H1 (cell line): ENCODE data around the gene PRKCD. TPM values are rescaled to one million over a fixed set of nuclear protein-coding genes. Genes with fewer than 3 reads are reported as not detected.

Experiments
- CTCF ChIA-PET: fragments of 300-600 bp; sonication (Branson Sonifier 250); formaldehyde crosslinking; loops from one replicate; lab custom pipeline; 2021; ENCODE audit not compliant: partially characterized antibody; lab: Charles Lee
- POLR2A ChIA-PET: fragments of 300-600 bp; sonication (Branson Sonifier 250); formaldehyde crosslinking; loops from one replicate; lab custom pipeline; 2021; ENCODE audit warnings: inconsistent platforms; ENCODE audit not compliant: partially characterized antibody; lab: Charles Lee
- DNase-seq, 2 experiments: peaks; one replicate each; pipeline versions ENCODE4 v3.0.0 to v3.0.0-alpha.2; 2010 to 2022; ENCODE audit warnings: low spot score in 2 of 2, low read depth in 1 of 2, mixed read lengths in 1 of 2
- FAIRE-seq: peaks from 2 replicates; lab custom pipeline; 2011; peaks lifted over from hg19 to GRCh38; lab: Jason Lieb, UNC
- H2AFZ ChIP-seq: 2 replicates; pipeline ENCODE4 v1.8.1; 2012; ENCODE audit warnings: low read length, inconsistent platforms
- H2AK5ac ChIP-seq: 2 replicates; pipeline ENCODE4 v1.6.1; 2013; ENCODE audit warnings: low read depth, low read length
- H2BK120ac ChIP-seq: replicated peaks from 2 replicates; pipeline ENCODE3; 2013; ENCODE audit warnings: low read depth, low read length, inconsistent platforms
- H2BK12ac ChIP-seq: 2 replicates; pipeline ENCODE4 v1.6.1; 2013; ENCODE audit warnings: low read depth, low read length
- H2BK15ac ChIP-seq: 2 replicates; pipeline ENCODE4 v1.6.1; 2013; ENCODE audit warnings: low read length
- H2BK20ac ChIP-seq: 2 replicates; pipeline ENCODE4 v1.6.1; 2013; ENCODE audit warnings: low read length
- H2BK5ac ChIP-seq: 2 replicates; pipeline ENCODE4 v1.6.1; 2013; ENCODE audit warnings: low read depth, low read length
- H3K14ac ChIP-seq: 2 replicates; pipeline ENCODE4 v1.6.1; 2013; ENCODE audit warnings: inconsistent platforms; ENCODE audit not compliant: insufficient read length
- H3K18ac ChIP-seq: 2 replicates; pipeline ENCODE4 v1.6.1; 2013; ENCODE audit warnings: low read length; ENCODE audit errors: extremely low read depth
- H3K23ac ChIP-seq: 2 replicates; pipeline ENCODE4 v1.6.1; 2013; ENCODE audit warnings: inconsistent platforms; ENCODE audit not compliant: insufficient read length
- H3K23me2 ChIP-seq: 2 replicates; pipeline ENCODE4 v1.6.1; 2013; ENCODE audit warnings: low read depth, low read length
- H3K27ac ChIP-seq: 2 replicates; pipeline ENCODE4 v1.6.1; 2011; ENCODE audit warnings: low read depth, low read length, inconsistent platforms
- H3K27me3 ChIP-seq, 4 experiments: replicated peaks in 1 of 4; 1 replicate in 1 of 4; 2 replicates in 3 of 4; pipeline versions ENCODE4 v1.6.1 to v1.8.1; 2011 to 2013; ENCODE audit warnings: low read length in 3 of 4, mild to moderate bottlenecking in 3 of 4, inconsistent platforms in 2 of 4, mixed read lengths in 2 of 4, moderate library complexity in 1 of 4; ENCODE audit not compliant: control insufficient read depth in 3 of 4, insufficient read depth in 3 of 4; ENCODE audit errors: extremely low read depth in 1 of 4
- H3K36me3 ChIP-seq, 4 experiments: 2 replicates each; pipeline versions ENCODE4 v1.6.1 to v1.8.1; 2011 to 2013; ENCODE audit warnings: mild to moderate bottlenecking in 4 of 4, low read length in 3 of 4, moderate library complexity in 2 of 4, control low read depth in 1 of 4, inconsistent platforms in 1 of 4; ENCODE audit not compliant: insufficient read depth in 4 of 4, control insufficient read depth in 2 of 4
- H3K4ac ChIP-seq: replicated peaks from 2 replicates; pipeline ENCODE3; 2013; ENCODE audit warnings: low read length, low read depth, mixed read lengths, inconsistent platforms; ENCODE audit not compliant: insufficient read length
- H3K4me1 ChIP-seq, 4 experiments: replicated peaks in 1 of 4; 1 replicate in 1 of 4; 2 replicates in 3 of 4; pipeline versions ENCODE4 v1.6.1 to v1.8.1; 2011 to 2013; ENCODE audit warnings: low read length in 3 of 4, inconsistent platforms in 2 of 4, mixed read lengths in 1 of 4; ENCODE audit not compliant: insufficient read depth in 4 of 4, control insufficient read depth in 3 of 4
- H3K4me2 ChIP-seq, 2 experiments: 2 replicates each; pipeline versions ENCODE4 v1.6.1 to v1.8.1; 2011 to 2013; ENCODE audit warnings: low read depth in 2 of 2, low read length in 2 of 2, control low read depth in 1 of 2, inconsistent platforms in 1 of 2, mild to moderate bottlenecking in 1 of 2; ENCODE audit not compliant: insufficient read depth in 1 of 2
- H3K4me3 ChIP-seq, 4 experiments: fragments of 200-600, 300-600 bp in 1 of 4; sonication (generic), shearing (Covaris generic), sonication (Bioruptor Twin) in 1 of 4; 2 replicates each; pipeline versions ENCODE4 v1.5.1 to v1.8.1; 2011 to 2016; ENCODE audit warnings: low read length in 4 of 4, low read depth in 3 of 4, control low read depth in 2 of 4, inconsistent platforms in 2 of 4, mild to moderate bottlenecking in 2 of 4, mixed read lengths in 1 of 4, moderate library complexity in 1 of 4; ENCODE audit not compliant: insufficient read depth in 2 of 4; ENCODE audit errors: extremely low read depth in 1 of 4
- H3K56ac ChIP-seq: replicated peaks from 2 replicates; pipeline ENCODE3; 2013; ENCODE audit warnings: low read depth, mild to moderate bottlenecking, mixed read lengths, low read length, inconsistent platforms; ENCODE audit not compliant: insufficient read length
- H3K79me1 ChIP-seq: 2 replicates; pipeline ENCODE4 v1.6.1; 2013; ENCODE audit warnings: low read depth, low read length, control low read depth
- H3K79me2 ChIP-seq, 2 experiments: 2 replicates each; pipeline versions ENCODE4 v1.6.1 to v1.8.1; 2012 to 2013; ENCODE audit warnings: low read length in 2 of 2, mild to moderate bottlenecking in 2 of 2, inconsistent platforms in 1 of 2; ENCODE audit not compliant: insufficient read depth in 2 of 2, control insufficient read depth in 1 of 2
- H3K9ac ChIP-seq, 4 experiments: replicated peaks in 1 of 4; 1 replicate in 1 of 4; 2 replicates in 3 of 4; pipeline versions ENCODE4 v1.6.1 to v1.8.1; 2011 to 2013; ENCODE audit warnings: low read depth in 3 of 4, low read length in 3 of 4, control low read depth in 2 of 4, mild to moderate bottlenecking in 2 of 4, moderate library complexity in 2 of 4, inconsistent platforms in 1 of 4; ENCODE audit errors: extremely low read depth in 1 of 4
- H3K9me3 ChIP-seq, 2 experiments: 2 replicates each; pipeline versions ENCODE4 v1.6.1 to v1.8.1; 2012 to 2013; ENCODE audit warnings: mild to moderate bottlenecking in 2 of 2, moderate library complexity in 2 of 2, control low read depth in 1 of 2, inconsistent platforms in 1 of 2, low read depth in 1 of 2, low read length in 1 of 2, mixed read lengths in 1 of 2; ENCODE audit not compliant: insufficient read depth in 2 of 2
- H4K20me1 ChIP-seq, 2 experiments: replicated peaks in 1 of 2; 2 replicates each; pipeline versions ENCODE3 to v1.8.1; 2011 to 2013; ENCODE audit warnings: inconsistent platforms in 2 of 2, low read length in 2 of 2, mild to moderate bottlenecking in 1 of 2; ENCODE audit not compliant: insufficient read depth in 2 of 2, control insufficient read depth in 1 of 2
- H4K5ac ChIP-seq: 2 replicates; pipeline ENCODE4 v1.6.1; 2013; ENCODE audit warnings: low read length, low read depth, mixed read lengths, inconsistent platforms; ENCODE audit not compliant: insufficient read length
- H4K8ac ChIP-seq: 2 replicates; pipeline ENCODE4 v1.8.0; 2013; ENCODE audit warnings: mild to moderate bottlenecking, moderate library complexity, low read length, inconsistent platforms; ENCODE audit not compliant: insufficient read depth; ENCODE audit errors: extremely low read depth
- H4K91ac ChIP-seq: replicated peaks from 2 replicates; pipeline ENCODE3; 2013; ENCODE audit warnings: low read length, mixed read lengths, inconsistent platforms; ENCODE audit not compliant: insufficient read length
- ASH2L ChIP-seq: fragments of 200-600, 300-600 bp; sonication (generic); IDR thresholded peaks from one replicate; pipeline ENCODE4 v1.7.1; 2017; ENCODE audit warnings: low read length
- BACH1 ChIP-seq: IDR thresholded peaks from 2 replicates; pipeline ENCODE4 v1.6.1; 2012; ENCODE audit warnings: low read length, improper control_type of control experiment
- BRCA1 ChIP-seq: IDR thresholded peaks from 2 replicates; pipeline ENCODE4 v1.6.1; 2012; ENCODE audit warnings: low read depth, low read length, improper control_type of control experiment
- HDAC2 ChIP-seq, 2 experiments: fragments of 300-600 bp in 1 of 2; sonication (generic) in 1 of 2; IDR thresholded peaks; 2 replicates each; pipeline ENCODE4 v1.6.1; 2011 to 2012; ENCODE audit warnings: low read depth in 2 of 2, low read length in 2 of 2, mild to moderate bottlenecking in 2 of 2, moderate library complexity in 2 of 2, borderline replicate concordance in 1 of 2, inconsistent platforms in 1 of 2
- HDAC6 ChIP-seq: IDR thresholded peaks from one replicate; pipeline ENCODE4 v1.7.1; 2012; ENCODE audit warnings: low read depth, mild to moderate bottlenecking, inconsistent platforms, low read length, moderate library complexity
- POLR2A ChIP-seq, 2 experiments: IDR thresholded peaks; 1 replicate in 1 of 2; 2 replicates in 1 of 2; pipeline ENCODE4 v1.6.1; 2011; ENCODE audit warnings: low read depth in 2 of 2, low read length in 2 of 2, mild to moderate bottlenecking in 2 of 2; ENCODE audit errors: control extremely low read depth in 1 of 2
- WGBS, 2 experiments: shearing (Covaris generic) in 1 of 2; methylation state at CpG; one replicate each; pipeline versions ENCODE4 v1.1.6 to v1.1.7; 2013 to 2015; ENCODE audit warnings: low lambda C conversion rate in 2 of 2, mixed read lengths in 2 of 2, inconsistent platforms in 1 of 2, low coverage in 1 of 2, missing lambda C conversion rate in 1 of 2; ENCODE audit not compliant: insufficient replicate concordance in 2 of 2, insufficient coverage in 1 of 2, insufficient read length in 1 of 2; ENCODE audit errors: extremely low coverage in 1 of 2, missing lambda C conversion rate in 1 of 2; 5-methylcytosine and 5-hydroxymethylcytosine counted together
- polyA plus RNA-seq, 7 experiments: library from polyadenylated mRNA; depleted of rRNA in 3 of 7; stranded (reverse) in 5 of 7; unstranded in 2 of 7; fragments of >200 nt in 5 of 7; fragments of 200-250 nt in 2 of 7; gene quantifications; 1 replicate in 5 of 7; 2 replicates in 1 of 7; 4 replicates in 1 of 7; pipeline versions ENCODE4 v1.2.1 to v1.2.3, GENCODE V29; 2011 to 2013; ENCODE audit warnings: missing spikeins in 2 of 7, mixed read lengths in 2 of 7
- total RNA-seq: library from RNA; stranded (reverse); fragmentation: NEBNext Ultra II Directional; extraction: Animal tissue kit (Norgen Biotek cat#: 25700); gene quantifications from 2 replicates; pipeline ENCODE4 v1.2.1, GENCODE V29; 2021

PRKCD gene
- total and polyA plus RNA-seq, 2 of the 8 experiments (the other 6 are each of a cell fraction or from before 2014, with no cell fraction given) = 22.6 to 23.9 TPM

DNA sequence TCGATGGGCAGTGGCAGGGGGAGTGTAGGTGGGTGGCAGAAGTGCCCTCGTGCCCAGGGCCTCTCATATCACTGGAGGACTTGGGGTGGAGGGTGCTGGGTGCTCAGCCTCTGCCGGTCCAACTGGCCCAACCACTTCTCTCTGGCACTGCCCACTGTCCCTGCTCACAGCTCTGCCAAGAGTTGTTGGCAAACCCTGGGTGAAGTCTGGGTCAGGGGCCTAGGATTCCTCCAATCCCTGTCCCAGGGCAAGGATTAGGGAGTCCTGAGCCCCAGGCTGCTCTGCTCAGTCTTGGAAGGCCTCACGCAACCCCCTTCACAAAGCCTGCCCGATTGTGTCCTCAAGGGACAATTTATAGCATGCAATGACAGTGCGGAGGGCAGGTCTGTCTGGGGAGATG is 5.2 kb upstream of the PRKCD start:
- H2BK12ac ChIP-seq = peak overlapping the region; percentile 50; the same call in 1 of the 2 replicates
- H3K36me3 ChIP-seq = no peaks in the 10 kb centered on the region
- no peak overlapping the region for H3K23ac ChIP-seq
- H3K4ac ChIP-seq = no peak overlapping the region
- no peak overlapping the region for H2AK5ac ChIP-seq
- H3K4me1 ChIP-seq = peaks cover 0 to 25% (median 16%) of the 10 kb centered on the region in 4 experiments; a peak in 6 of 7 replicates
- H4K91ac ChIP-seq = no peak overlapping the region
- H3K79me1 ChIP-seq = no peaks in the 10 kb centered on the region
- FAIRE-seq (no peak), DNase-seq (no peak)
- no peaks in the 10 kb centered on the region for H4K20me1 ChIP-seq
- TF ChIP-seq BACH1 (no peak), POLR2A (IDR thresholded peaks at IDR 0.05; ENCODE audit: control extremely low read depth in 1 of 2, low read depth in 2 of 2, low read length in 2 of 2) (no peak), ASH2L (no peak), BRCA1 (no peak), HDAC2 (IDR thresholded peaks at IDR 0.05; ENCODE audit: borderline replicate concordance in 1 of 2, low read depth in 2 of 2, low read length in 2 of 2) (no peak), HDAC6 (no peak)
- CTCF ChIA-PET = interaction anchor here (1.0 to 4.5 kb wide), 4 partner anchors 16 to 45 kb away, joined by 3 to 21 read pairs (median 4); no protein-coding TSS in a partner anchor
- no peak overlapping the region for H3K56ac ChIP-seq
- POLR2A ChIA-PET = interaction anchor here (1.3 to 7.4 kb wide), 2 partner anchors 12 to 14 kb away, joined by 3 to 56 read pairs; no protein-coding TSS in a partner anchor
- no peak overlapping the region for H2AFZ ChIP-seq
- H4K8ac ChIP-seq = no peak overlapping the region
- H2BK15ac ChIP-seq = peak overlapping the region; percentile 92
- H3K14ac ChIP-seq = no peak overlapping the region
- H3K79me2 ChIP-seq = no peaks in the 10 kb centered on the region
- H3K27ac ChIP-seq = no peak overlapping the region
- no peak overlapping the region for H3K4me3 ChIP-seq
- 0 out of 2 replicates have a peak overlapping the region, but pooled peaks have one; percentile 32 for H2BK20ac ChIP-seq
- no peak overlapping the region for H2BK5ac ChIP-seq
- no peak overlapping the region for H2BK120ac ChIP-seq
- peak overlapping the region; percentile 21 to 66; a peak in 2 of 4 replicates for H3K4me2 ChIP-seq
- peaks cover 3% of the 10 kb centered on the region for H3K23me2 ChIP-seq
- H4K5ac ChIP-seq = no peak overlapping the region
- no peak overlapping the region for H3K9ac ChIP-seq
- H3K18ac ChIP-seq = no peak overlapping the region; the same call in 1 of the 2 replicates
- H3K9me3 ChIP-seq = no peaks in the 10 kb centered on the region
- H3K27me3 ChIP-seq = peaks cover 0 to 17% (median 4%) of the 10 kb centered on the region in 4 experiments; a peak in 3 of 7 replicates
- 92% methylated on average over 6 of the region's 6 CpGs; no CpG with 5 or more reads in 1 of the 2 experiments for WGBS, 2 experiments
